NCI-H146 (cell line): ENCODE data around the gene COL18A1.

ENCODE experiments used
- DNase-seq: peaks from one replicate; lab custom pipeline; 2025; lab: John Stamatoyannopoulos, UW

Gene COL18A1

GRCh38 chr21:45414396-45415187 is 9.6 kb downstream of the COL18A1 start:
- no peak for DNase-seq

GRCh38 chr21:45415188-45415942 is 10.4 kb downstream of the COL18A1 start:
- DNase-seq, result no peak

- DNase-seq, result no peak
These were observed 11.1 kb downstream of the COL18A1 start for GRCh38 chr21:45415943-45416611.

- DNase-seq, result no peak
These were observed 11.7 kb downstream of the COL18A1 start for GRCh38 chr21:45416620-45417019.

GRCh38 chr21:45417256-45417950 is 12.4 kb downstream of the COL18A1 start:
- DNase-seq, result no peak

- DNase-seq, result no peak
These were observed 13.0 kb downstream of the COL18A1 start for GRCh38 chr21:45417951-45418300.

GRCh38 chr21:45418301-45419071 is 13.5 kb downstream of the COL18A1 start:
- DNase-seq, result no peak

GRCh38 chr21:45419162-45419561 is 14.2 kb downstream of the COL18A1 start:
- no peak for DNase-seq

- DNase-seq, result no peak
These were observed 15.4 kb downstream of the COL18A1 start for GRCh38 chr21:45420061-45421041.

- DNase-seq, result no peak
These were observed 16.3 kb downstream of the COL18A1 start for GRCh38 chr21:45421071-45421845.

GRCh38 chr21:45421846-45422775 is 17.1 kb downstream of the COL18A1 start:
- DNase-seq, result no peak

GRCh38 chr21:45423201-45423955 is 18.4 kb downstream of the COL18A1 start:
- DNase-seq, result no peak

GRCh38 chr21:45423968-45424853 is 19.2 kb downstream of the COL18A1 start:
- no peak for DNase-seq

- DNase-seq, result no peak
These were observed 20.2 kb downstream of the COL18A1 start for GRCh38 chr21:45424854-45425795.
